Stimulated activated CD4-positive, alpha-beta T cell treated with anti-CD3 and anti-CD28 coated beads, Interleukin-12 subunit alpha, Interleukin-12 subunit beta, amount 100 ng/mL, for 48 hours (primary cell): ENCODE measurements around the gene PTPN9.
"Not testable (repeated sequence)": the region's sequence is repeated elsewhere in the genome, so short reads cannot be mapped to it uniquely, and the experiment has no call there.

Source experiments
- DNase-seq, 3 donors: peaks; one replicate each; pipeline ENCODE4 v3.0.0-alpha.2; 2020; ENCODE audit warnings: low read depth in 2 of 3, low spot score in 1 of 3

Gene PTPN9

DNA sequence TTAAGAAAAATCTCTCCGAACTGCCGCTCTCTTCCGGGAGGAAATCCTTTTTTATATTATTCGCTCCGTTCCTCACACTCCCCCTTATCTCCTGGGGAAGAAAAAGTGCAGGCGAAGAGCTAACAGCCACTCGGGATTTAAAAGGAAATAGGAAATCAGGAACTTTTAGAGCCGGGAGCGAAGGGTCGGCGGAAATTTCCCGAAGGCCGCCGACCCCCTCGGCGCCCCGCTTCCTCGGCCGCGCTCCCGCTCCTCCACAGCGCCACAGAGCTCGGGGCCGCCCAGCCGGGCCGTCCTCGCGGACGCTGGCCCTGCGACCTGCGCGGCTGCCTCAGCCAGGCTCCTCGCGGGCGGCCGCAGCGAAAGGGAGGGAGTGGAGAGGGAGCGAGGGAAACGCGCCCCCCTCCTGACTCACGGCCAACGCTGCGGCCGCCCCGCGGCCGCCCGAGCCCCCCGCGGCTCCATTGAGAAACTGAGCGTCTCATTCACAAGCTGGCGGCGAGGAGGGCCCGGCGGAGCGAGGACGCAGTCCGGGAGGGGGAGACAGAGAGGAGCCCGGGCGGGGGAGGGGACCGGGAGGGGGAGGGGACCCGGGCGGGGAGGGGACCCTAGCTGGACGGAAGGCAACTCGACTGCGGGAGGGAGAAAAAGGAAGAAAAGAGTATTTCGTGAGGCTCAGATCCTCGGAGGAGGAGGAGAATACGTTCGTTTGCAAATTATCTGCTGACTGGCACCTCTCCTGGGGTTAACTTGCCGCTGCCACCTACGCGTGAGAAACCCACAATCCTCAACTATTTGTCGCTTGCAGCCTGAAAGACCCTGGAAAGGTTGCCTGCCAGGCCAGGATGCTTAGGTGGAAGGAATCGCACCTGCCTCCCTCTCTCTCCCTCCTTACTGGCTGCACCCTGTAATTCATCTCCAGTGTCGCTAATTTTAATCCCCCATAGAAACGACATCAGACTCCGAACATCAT, at the start of gene PTPN9:
PTPN9 (minus strand) TSS at position 368 of the 973 bp plus-strand sequence. CDS start 539 bp downstream, outside the sequence.
- peak; percentile 52 to 70 (median 59) for DNase-seq

GRCh38 chr15:75625542-75626347, 46.6 kb upstream of the PTPN9 start, which contains the start of gene SNUPN:
TSS of gene SNUPN (minus strand) at chr15:75625725. CDS start at chr15:75621051, 4,674 bp downstream.
- DNase-seq = peak; percentile 90 to 93 (median 90)

- DNase-seq = no peak
Measured at GRCh38 chr15:75622505-75622904, 43.4 kb upstream of the PTPN9 start.

- no peak for DNase-seq
Measured at GRCh38 chr15:75620841-75621391, 41.8 kb upstream of the PTPN9 start.

GRCh38 chr15:75620058-75620820, 41.1 kb upstream of the PTPN9 start:
- no peak for DNase-seq

DNA sequence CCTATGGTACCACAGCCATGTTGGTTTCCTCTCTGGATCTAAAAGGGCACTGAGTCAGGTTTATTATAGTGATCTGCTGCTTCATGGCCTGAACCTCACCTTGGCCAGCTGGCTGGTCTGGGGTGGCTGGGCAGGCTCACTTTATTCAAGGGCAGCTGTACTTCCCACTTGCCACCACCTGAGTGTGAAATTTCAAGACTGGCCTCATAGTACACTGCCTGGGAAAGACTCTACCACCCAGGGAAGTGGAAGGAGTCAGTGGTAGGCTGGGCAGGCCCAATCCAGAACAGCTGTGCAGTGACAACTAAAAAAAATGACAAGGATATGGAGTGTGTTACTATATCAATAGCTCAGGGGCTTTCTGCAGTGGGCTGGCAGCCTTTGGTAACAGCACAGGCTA, 37.7 kb upstream of the PTPN9 start:
- no peak for DNase-seq

GRCh38 chr15:75606711-75607699, 27.9 kb upstream of the PTPN9 start:
- no peak for DNase-seq

DNA sequence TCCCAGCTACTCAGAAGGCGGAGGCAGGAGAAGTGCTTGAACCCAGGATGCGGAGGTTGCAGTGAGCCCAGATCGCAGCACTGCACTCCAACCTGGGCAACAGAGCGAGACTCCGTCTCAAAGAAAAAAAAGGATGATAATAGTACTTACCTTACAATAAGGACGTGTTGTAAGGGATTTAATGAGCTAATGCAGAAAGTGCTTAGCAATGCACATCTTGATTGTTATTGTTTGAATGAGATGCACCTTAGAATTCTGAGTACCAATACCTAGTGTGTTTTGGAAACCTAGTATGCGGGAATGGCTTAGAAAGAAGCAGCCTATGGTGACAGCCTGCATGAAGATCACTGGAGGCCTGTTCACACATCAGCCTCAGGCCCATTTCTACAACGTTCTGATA, 26.9 kb upstream of the PTPN9 start:
- DNase-seq = no peak

DNA sequence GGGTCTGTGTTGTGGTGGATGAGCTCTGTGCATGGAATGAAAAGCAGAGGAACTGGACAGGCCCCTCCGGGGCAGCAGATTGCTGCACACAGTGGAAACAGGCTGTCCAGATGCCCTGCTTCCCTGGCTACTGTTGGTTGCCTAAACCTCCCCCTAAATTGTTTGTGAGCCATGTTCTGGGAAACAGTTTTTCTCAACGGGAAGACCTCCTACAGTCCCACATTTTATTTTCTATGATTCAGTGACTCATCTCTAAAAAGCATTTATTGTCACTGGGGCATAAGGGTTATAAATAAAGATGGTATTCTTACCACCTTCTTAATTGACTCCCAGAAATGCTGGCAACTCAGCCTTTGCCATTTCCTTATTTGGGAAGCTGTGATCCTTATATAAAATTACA, 20.3 kb upstream of the PTPN9 start:
- DNase-seq = no peak

DNA sequence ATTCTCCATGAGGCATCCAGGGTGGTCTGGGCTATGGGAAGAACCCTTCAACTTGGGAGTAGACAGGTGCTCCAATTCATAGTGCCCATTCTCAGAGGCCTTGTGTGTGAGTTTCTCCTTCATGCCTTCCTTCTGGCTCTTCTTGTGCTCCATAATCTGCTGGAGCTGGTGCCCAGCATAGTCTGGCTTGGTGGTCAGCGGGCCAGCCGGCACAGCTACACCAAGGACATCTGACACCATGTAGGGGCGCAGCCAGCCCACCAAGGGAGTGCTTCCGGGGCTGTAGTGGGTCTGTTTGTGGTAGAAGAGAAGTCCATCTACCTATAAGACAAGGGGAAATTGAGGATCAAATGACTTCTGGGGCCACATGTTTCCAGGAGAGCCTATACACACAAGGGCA, 19.2 kb upstream of the PTPN9 start:
- no peak for DNase-seq

DNA sequence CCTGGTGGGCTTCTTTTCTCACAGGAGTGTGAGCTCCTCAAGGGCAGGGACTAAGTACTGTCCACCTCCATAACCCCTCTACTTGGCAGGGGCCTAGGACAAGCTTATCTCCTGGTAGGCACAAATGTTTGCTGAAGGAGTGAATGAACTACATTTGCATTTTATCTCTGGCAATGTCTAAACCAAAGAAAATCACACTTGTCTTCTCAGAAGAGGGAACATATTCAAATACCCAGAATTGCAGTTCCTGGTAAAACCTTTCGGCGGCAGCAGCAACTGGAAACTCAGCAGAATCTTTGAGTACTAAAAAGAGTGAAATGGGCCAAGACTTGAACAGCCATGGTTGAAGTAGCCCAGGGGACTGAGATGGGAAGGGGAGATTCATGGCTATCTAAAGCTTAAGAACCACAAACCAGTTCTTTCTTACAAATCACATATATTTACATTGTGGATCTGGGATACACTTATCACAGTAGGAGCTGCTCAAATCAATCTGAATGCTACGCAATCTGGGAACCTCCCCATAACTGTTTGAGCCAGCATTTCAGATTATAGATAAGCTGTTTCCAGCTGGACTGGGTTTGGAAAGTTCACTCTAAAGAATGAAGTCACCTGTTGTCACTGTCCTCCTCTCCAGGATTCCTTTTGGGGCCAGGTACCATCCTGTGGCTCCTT, 18.7 kb upstream of the PTPN9 start:
- no peak for DNase-seq

GRCh38 chr15:75596703-75597345, 17.7 kb upstream of the PTPN9 start:
- no peak for DNase-seq

- no peak for DNase-seq
Measured at GRCh38 chr15:75594276-75594675, 15.2 kb upstream of the PTPN9 start.

DNA sequence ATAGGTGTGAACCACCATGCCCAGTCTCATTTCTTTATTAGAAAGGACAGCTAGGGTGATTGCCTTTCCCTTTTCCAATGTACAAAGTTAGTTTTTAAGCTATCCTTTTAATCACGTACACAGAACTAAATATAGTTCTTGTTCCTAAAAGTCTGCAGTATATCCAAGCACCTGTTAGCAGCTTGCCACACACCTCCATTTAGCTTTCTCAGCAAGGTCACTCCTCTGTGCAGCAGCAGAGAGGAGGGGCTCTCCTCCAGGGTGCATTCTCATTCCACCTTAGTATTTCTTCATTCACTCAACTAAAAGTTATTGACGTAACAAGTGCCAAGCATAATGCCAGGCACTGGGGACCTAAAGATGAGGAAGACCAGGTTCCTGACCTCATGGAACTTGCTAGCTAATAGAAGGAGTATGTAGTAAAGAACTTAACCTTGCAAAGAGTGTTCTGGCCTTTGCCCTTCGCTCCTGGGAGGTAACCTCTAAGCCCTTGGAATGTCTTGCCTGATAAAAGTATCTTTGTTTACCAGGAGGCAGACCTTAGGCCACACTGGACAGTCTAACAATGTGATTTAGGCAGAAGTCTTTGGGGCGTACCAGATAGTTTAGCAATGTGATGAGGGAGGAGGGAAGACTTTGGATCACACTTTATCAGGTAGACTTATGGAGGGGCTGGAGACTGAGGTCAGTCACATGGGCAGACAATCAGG, 12.7 kb upstream of the PTPN9 start:
- DNase-seq = no peak

DNA sequence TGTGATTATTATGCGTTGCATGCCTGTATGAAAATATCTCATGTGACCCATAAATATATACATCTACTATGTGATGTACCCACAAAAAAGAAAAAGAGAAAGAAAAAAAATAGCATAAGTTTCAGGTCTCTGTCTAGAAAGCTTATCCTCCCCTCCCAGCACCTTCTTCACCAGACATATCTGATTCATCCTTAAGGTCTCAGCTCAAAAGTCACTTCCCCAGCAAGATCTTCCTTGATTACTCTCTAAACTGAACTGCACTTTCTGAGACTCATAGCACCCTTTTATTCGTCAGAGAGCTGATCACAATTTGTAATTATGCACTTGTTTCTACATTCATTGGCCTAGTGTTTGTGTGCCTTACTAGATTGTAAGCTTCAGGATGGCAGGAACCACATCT, 11.1 kb upstream of the PTPN9 start:
- no peak for DNase-seq

- no peak for DNase-seq
Measured at GRCh38 chr15:75589071-75589470, 10.0 kb upstream of the PTPN9 start.

- DNase-seq = not testable (repeated sequence)
Measured at GRCh38 chr15:75586422-75586821, 7.3 kb upstream of the PTPN9 start.

DNA sequence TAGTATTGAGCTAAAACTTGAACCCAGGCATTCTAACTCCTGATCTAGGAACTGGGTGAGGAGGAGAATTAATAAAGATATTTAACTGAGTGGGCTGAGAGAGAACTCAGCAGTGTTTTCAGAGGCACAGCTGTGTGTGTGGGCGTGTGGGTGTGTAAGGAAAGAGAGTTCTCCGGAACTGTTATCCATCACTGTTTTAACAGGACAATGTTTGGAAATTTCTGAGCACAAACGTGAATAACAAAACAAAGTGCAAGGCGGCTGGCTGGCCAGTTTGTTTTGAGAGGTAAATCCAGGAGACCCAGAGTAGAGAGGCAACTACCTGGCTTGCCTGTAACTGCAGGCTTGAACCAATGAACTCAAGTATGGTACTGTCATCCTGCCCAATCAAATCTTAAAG, 5.0 kb upstream of the PTPN9 start:
- no peak for DNase-seq
